Placental epithelial cell (primary cell): Measurements from ENCODE around the gene ZNF571. TPM values are rescaled to one million over a fixed set of nuclear protein-coding genes. Genes with fewer than 3 reads are reported as not detected.

Experiments
- total RNA-seq: library from RNA; depleted of rRNA; stranded (reverse); fragments of >200 nt; gene quantifications from 2 replicates; pipeline ENCODE4 v1.2.3, GENCODE V29; 2012

ZNF571 gene
- total RNA-seq, result 3.1 and 3.4 TPM in 2 replicates

GRCh38 chr19:37594304-37594981 lies at the start of gene ZNF571, which contains the start of gene ZNF540:
Gene ZNF571 (minus strand): TSS chr19:37594792. CDS start chr19:37586676, 8,116 bp downstream.
Gene ZNF540 (plus strand): TSS chr19:37594876. CDS start chr19:37598448, 3,572 bp downstream.

Other genes with a start within 250 kb of the ZNF571 start
- 3.1 and 7.5 TPM in 2 replicates for gene ZNF527, start 223.7 kb downstream of the ZNF571 start, total RNA-seq
- 4.3 and 4.9 TPM in 2 replicates for gene ZNF569, start 127.3 kb downstream of the ZNF571 start, total RNA-seq
- 7.5 and 9.4 TPM in 2 replicates for gene ZNF570, start 125.4 kb downstream of the ZNF571 start, total RNA-seq
- 7.5 TPM in 2 replicates for gene ZNF793, start 87.9 kb downstream of the ZNF571 start, total RNA-seq
- gene ZNF540, start 84 bp upstream of the ZNF571 start, total RNA-seq, result 0.65 and 1.6 TPM in 2 replicates
- 25.9 and 28.0 TPM in 2 replicates for gene ZFP30, start 60.7 kb upstream of the ZNF571 start, total RNA-seq
- 9.4 and 9.7 TPM in 2 replicates for gene ZNF607, start 125.0 kb upstream of the ZNF571 start, total RNA-seq
- gene ZNF573, start 184.8 kb upstream of the ZNF571 start, total RNA-seq, result 1.6 and 4.7 TPM in 2 replicates